SHP77 treated with DMSO at 0.1 percent for 48 hours (cell line): ENCODE results near the gene GPC6.

Experiments used
- DNase-seq: peaks from one replicate; lab custom pipeline; 2025; lab: John Stamatoyannopoulos, UW

GPC6 gene

DNA sequence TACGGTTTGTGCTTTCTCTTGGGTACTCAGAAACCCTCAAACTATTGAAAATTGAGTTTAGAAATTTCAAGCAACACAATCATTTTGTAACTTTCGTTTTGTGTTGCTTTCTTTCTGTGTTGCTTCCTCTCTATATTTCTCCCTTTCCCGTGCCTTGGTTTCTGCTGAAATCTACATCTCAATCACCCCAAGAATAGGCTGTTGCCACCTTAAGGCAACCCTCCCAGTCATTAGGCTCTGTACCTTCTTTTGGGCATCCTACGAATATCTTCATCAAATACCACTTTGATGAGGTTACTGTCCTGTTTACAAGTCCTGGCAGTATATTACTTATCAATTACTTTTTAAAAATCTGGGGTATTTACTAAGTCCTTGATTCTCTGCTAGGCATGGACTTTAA is 621.6 kb downstream of the GPC6 start:
- DNase-seq: no peak

DNA sequence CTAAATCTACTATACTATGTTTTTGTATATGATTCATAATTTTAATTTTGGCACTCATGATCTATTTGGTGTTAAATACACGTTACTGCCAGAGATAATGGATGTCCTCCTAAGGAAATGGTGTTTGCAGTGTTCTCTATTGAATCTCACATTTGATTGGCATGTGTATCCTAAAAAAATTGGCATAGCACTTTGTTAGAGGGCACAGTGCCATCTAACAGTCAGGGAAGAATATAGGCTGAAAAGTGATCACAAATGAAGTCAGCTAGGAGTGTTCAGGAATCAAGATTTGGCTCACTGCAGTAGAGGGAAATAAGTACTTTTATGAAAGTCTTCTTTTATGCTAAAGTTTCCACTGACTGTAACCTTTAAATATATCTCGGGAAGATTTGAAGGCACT is 624.6 kb downstream of the GPC6 start:
- no peak for DNase-seq

DNA sequence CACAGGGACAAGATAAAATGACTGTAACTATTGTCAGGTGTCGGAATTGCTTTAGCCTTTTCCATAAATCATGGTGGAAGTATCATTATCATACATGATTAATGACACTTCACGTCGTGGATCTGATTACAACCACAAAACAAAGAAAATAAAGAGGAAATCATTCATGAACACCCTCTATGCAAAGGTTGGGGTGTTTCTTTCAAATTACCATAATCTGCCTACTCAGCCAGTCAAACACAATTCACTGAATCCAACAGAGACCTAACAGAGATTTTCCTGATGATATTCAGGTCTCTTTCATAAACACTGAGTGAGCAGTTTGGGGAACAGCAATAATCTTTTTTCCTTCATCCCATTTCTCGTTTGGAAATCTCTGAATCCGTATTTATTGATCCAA is 627.3 kb downstream of the GPC6 start:
- no peak for DNase-seq

DNA sequence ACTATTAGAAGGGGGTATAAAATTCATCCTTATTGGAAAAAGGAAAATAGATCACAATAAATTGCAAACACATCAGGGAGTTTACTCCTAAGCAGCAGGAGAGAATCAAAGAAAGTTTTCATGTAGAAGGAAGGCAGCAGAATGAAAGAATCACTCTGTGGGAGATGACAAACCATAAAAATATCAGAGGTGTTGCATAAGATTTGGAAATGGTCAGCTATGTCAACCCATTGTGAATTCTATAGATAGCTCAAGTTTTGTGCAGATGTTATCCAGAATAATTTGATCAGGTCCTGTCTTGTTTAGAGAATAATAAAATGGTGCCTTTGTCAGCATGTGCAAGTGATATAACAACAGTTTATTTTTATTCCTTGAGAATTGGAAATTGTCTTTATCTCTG is 630.5 kb downstream of the GPC6 start:
- no peak for DNase-seq

DNA sequence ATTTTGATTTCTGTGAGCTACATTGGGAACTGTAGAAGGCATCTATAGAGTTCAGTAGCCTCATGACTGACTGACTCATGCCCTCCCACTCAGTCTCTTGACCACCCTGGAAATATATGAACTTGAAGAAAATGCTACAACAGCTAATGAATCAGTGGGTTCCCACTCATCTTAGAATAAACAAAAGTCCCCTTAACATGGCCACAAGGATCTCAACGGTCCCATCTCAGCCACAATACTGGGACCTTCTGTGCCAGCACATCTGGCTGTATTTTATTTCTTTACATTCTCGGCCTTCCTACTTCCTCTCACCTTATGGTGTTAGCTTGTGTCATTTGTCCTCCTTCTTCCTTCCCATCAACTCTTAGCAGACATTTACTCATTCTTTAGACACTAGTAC is 633.1 kb downstream of the GPC6 start:
- DNase-seq: no peak

DNA sequence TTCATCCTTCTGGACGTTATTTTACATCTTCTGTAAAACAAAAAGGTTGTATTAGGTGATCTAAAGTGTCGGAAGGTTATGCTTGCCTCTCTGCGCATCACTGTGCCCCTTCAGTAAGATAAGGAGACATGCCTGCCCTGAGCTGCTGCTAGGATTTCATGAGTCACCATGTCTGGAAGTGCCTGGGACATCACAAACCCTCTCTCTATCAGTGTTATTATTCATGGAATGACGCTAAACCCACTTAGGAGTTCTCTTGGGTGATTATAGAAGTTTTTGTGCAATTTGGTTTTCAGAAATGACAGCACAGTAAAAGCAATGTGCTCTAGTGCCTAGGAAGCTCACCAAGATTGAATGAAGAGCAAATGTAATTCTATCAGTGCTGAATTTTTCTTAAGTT is 635.2 kb downstream of the GPC6 start:
- no peak for DNase-seq

DNA sequence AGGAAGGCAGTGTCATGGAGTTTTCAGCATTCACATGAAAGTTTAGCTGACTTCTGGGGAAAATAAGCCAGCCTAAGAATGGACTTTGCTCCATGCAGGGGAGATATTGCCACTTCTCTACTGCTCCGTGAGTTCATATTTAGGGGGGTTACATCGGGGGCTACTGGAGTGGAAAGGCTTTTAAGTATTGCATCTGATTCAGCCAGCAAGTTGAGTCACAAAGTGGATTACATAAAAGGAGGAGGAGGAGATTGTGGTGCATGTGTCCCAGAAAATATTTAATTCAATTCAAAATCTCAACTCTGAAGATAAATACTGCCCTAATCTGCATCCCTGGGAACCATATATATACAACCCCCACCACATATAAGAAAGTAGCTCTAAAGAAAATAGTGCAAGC is 635.7 kb downstream of the GPC6 start:
- DNase-seq: no peak

DNA sequence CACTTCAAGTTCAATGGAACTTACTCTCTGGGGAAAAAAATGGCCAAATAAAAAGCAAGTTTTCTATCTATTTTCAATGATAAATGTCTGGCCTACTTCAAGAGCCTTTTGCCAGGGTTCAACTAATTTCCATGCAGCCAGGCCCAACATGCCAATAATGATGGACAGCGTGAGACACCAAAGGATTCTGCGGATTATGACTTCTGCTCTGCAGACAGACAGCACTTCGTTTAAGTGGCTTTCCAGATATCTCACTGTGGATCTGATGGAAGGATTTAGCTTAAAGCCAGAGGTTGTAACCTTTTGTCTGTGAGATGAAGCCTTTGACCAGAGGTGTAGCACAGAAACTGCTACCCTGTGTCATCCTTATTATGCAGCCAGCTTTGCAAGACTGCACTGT is 638.6 kb downstream of the GPC6 start:
- no peak for DNase-seq

DNA sequence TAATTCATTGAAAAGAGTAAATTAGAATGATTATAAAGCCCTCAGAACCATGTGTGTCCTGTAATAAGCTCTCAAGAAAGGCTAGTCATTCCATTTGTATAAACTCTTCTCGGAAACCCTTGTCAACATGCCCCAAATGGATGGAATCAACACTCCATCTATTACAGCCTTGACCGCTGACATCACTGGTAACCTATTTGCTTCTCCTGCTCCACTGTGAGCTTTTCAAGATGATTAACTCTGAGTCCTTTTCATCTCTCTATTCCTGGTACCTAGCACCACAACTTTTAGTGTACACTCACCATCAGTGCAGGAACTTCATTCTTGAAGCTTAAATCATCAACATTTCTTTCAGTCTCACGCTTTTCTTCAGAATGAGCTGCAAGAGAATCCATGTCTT is 640.9 kb downstream of the GPC6 start:
- no peak for DNase-seq

DNA sequence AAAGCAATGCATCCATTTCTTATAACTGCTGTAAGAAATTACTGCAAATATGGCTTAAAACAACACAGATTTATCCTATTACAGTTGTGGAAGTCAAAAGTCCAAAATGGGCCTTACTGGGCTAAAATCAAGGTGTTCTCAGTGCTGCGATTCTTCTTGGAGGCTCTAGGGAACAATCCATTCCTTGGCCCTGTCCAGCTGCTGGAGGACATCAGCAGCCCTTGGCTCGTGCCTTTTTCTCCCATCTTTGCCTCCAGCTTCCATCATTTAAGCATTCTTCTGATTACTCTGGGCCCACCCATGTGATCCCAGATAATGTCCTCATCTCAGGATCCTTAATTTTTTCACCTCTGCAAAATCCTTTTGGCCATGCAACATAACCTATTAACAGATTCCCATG is 645.8 kb downstream of the GPC6 start:
- DNase-seq: no peak

DNA sequence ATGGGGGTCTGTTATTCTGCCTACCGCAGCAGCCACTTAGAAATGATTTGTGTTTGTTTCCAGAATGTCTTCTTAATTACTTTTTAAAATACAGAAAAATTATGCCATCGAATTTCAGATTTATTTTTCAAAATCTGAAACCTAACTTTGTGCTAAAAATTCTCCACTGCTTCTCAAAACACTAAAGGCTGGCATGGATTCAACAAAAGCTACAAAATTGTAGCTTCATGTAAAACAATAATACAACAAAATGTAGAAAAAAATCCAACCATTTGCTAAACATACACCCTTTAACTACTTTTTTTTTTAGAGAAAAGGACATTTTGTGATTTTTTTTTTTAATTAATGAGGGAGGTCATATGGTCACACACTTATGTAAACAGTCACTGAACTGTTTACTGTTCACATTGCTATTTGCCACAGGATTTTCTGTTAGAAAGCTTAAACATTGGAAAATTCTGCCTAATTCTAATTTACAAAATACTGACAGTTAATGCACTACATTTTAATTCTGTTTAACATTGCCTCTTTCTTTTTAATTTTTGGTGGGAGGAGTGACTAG is 646.3 kb downstream of the GPC6 start:
- no peak for DNase-seq

DNA sequence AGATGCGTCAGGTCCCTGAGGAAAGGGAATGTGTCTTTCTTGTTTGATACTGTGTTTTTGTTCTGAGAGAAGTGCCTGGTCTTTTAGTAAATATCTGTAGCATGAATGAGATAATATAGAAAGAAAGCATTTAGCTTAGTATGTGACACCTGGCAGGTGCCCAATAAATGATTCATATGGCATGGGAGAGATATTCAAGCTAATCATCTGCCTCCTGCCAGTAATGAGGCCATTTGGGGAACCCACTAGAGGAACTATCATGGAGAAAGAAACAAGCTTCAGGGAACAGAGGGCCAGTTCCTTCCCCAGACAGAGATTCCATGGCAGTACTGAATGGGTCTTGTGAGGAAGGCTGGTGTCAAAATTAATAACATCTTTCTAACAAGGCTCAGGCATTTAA is 648.9 kb downstream of the GPC6 start:
- DNase-seq: no peak

DNA sequence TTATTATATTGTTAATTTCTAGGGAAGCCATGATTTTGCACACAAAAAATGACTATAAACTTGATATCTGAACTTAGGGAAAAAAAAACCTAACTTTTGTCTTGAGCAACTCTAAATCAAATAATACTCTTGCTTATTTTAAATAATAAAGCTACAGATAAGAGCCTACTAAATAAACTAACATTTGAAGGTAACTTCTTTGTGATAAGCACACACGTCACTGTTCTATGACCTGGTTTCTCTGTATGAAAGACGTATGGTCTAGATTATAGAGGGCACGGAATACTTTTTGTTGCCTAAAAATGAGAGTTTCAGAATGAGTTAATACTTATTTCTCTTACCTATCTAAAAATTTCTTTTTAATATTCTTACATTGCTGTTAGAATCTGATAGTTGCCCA is 649.6 kb downstream of the GPC6 start:
- no peak for DNase-seq

DNA sequence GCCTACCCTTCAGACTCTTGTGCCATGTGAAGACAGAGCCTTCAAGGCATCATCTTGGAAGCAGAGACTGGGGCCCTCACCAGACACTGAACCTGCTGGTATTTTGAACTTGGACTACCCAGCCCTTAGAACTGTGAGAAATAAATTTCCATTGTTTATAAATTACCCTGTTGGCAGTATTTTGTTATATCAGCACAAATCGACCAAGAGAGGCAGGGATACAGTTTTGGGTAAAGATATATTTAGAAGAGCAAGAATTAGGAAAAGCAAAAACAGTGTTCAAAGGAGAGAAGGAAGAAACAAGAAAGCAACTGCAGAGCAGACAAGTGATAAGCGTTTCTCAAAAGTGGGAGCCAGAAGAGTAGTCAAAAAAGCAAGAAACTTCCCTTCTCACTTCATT is 652.1 kb downstream of the GPC6 start:
- DNase-seq: no peak

DNA sequence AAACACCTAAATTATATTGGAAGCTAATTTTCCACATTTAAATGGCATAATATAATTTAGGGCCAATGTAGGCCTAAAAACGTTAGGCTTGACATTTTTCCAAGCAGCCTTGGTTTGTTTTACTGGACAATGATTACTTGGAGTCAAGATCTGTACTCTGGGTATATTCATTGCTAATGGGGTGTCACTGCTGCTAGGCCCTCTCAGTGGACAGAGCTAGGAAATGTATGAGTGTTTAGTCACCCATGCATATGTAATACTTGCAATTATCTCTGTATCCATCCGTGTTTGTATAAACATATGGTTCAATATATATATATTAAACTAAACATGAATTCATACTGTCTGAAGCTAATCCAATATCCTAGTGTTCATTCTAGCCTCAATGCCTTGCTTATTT is 654.8 kb downstream of the GPC6 start:
- no peak for DNase-seq

DNA sequence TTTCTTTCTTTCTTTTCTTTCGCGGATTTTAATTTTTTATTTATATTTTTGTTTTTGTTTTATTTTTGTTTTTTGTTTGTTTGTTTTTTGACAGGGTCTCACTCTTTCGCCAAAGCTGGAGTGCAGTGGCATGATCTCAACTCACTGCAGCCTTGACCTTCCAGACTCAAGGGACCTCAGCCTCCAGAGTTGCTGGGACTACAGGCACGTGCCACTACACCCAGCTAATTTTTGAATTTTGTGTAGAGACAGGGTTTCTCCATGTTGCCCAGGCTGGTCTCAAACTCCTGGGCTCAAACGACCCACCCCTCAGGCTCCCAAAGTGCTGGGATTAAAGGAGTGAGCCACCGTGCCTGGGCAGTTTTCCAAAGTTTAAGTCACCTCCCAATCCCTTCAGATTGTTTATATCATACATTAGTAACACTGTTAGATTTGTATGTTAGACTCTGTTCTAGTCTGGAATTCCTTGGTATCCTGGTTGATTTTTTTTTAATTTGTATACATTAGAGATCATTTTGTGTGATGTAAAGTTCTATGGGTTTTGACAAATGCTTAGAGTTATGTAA is 655.6 kb downstream of the GPC6 start:
- no peak for DNase-seq

DNA sequence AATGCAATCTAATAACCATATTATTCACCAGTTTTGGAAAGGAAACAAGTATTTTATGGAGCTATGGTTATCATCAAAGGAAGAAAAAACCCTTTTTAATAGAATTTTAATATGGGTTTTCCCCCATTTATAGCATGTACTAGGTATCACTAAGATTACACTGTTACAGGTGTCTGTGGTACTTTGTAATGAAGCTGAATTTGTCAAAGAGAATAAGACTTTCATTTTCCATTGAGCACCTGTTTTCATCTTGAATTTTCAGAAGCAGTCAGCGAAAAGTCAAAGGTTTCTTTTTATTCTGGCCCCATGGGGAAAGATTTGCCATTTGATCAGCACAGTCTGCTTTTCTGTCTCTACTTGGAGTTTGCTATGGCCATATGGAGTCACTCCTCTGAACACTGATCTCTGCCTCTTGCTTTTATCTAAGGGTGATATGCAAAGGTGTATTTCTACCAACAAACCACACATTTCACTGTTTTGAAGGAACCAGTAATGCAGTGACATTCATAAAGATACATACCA is 662.9 kb downstream of the GPC6 start:
- DNase-seq: no peak

DNA sequence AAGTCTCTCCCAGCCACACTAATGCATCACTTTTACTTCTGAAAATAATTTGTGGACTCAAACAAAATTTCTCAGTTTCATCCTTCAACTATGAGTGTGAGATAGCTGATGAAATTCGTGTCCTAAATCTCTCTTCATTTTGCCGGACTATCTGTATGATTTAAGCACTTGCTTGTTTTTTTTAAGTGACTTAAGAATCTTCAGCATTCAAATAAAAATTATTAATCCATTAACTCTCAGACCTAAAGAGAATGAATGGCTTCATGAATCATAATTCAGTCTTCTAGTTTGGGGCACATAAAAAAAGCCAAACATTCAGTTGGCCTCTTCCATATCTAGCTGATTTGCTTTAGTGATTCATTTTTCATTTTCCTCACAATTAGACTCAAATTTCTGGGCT is 673.4 kb downstream of the GPC6 start:
- no peak for DNase-seq

DNA sequence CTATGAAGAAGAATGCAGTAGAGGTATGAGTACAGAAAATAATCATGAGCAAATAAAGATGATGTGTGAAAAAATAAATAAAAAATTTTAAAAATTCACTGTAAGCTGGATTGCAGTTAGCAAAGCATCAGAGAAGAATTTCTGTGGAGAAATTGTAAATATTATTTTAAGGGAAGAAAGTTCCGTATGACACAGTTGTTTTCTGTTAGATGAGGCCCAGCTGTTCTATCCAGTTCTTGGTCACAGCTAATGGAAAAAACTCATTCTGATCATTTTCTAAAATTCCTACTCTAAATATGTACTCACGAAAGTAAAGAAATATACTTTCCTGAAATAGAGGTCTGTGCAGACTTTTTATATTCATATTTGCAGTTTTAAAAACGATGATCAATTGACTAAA is 674.1 kb downstream of the GPC6 start:
- DNase-seq: no peak

DNA sequence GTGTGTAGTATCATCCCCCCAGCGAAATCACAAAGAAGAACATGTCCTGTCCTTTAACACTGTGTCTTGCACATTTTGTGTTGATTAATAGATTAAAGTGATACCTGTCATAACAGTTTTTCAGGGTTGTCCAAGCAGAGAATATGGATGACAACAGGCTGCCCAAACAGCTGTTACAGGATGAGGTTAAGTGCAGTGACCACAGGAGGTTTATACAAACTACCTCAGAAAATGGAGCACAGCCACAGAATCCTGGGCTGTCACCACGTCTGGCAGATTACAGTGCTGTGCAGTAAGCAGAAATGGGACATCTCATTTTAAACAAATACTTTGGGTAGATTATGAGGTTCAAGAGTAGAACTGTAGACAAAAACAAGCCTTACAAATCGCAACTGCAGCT is 677.3 kb downstream of the GPC6 start:
- no peak for DNase-seq

DNA sequence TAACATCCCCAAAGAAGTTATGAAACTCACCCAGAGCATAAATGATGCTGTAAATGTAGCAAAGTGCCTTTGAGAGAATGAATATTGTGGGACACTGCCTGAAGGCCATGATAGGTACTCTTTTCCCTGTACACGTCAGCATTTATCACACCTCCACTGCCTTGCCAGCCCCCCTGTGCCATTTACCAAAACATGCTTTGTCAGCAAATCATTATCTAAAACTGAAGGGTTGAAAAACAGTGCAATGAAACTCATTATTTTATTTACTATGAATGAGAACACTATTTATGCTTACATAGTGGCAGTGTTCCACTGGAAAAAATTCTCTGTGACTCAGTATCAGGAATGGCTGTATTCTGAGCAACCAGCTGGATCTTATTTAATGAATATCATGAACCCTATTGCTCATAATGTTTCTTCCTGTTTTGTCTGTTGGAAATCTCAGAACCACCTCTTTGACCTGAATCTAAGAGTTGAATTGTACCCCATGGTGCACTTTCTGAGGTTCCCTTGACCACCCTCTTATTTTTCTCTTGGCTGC is 688.7 kb downstream of the GPC6 start:
- DNase-seq: no peak

DNA sequence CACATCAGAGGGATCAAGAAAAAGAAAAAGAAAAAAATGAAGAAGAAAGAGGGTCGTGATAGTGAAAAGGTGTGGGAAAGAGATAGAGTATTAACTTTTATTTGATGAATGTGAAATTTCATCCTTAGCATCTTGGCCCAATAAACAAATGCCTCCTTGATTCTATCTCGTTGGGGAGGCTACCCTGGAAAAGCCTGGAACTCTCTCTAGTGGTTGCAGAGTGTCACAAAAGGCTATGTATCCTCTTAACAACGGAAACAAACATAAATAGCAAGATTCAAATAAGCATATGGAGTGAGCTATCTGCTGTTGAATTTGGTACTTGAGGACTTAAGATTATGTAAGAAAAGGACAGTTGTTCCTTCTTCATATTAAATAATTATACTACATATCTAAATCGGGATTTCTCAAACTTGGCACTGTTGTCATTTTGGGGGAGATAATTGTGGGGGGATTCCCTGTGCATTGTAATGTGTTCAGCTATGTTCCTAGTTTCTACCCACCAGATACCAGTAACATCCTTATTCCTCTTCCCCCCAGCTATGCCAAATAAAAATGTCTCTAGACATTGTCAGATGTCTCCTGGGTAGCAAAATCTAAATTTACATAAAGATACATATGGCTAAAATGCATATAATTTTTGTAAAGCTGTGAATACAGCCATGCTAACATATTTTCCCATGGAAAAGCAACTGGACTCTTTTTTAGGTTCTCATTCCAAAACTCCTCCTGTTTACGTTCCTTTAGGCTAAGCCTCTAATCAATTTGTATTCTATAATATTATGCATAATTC is 695.7 kb downstream of the GPC6 start:
- DNase-seq: no peak

DNA sequence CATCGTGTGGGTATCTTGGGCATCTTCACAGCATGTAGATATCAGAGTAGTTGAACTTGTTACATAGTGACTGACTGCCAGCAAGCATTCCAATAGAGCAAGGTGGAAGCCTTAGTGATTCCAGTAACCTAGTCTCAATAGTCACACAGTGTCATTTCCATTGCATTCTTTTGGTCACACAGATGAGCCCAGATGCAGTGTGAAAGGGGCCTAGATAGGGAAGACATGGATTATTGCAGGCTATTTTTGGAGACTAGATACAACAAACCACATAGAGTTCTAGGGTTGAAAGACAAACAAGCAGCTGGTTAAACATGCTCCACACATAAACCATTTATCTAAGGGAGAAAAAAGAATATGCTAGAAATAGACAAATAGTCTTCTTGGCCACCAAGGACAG is 699.4 kb downstream of the GPC6 start:
- DNase-seq: peak; percentile 84
